ENCODE measurements around the gene OR52K1.
"Not testable (repeated sequence)": the region's sequence is repeated elsewhere in the genome, so short reads cannot be mapped to it uniquely, and the experiment has no call there.

Gene OR52K1

GRCh38 chr11:4482445-4482844, at the start of gene OR52K1:
TSS of gene OR52K1 (plus strand) at chr11:4482646. CDS start at chr11:4488901, 6,255 bp downstream.
- DNase-seq (ENCODE audit: low spot score): no peak

DNA sequence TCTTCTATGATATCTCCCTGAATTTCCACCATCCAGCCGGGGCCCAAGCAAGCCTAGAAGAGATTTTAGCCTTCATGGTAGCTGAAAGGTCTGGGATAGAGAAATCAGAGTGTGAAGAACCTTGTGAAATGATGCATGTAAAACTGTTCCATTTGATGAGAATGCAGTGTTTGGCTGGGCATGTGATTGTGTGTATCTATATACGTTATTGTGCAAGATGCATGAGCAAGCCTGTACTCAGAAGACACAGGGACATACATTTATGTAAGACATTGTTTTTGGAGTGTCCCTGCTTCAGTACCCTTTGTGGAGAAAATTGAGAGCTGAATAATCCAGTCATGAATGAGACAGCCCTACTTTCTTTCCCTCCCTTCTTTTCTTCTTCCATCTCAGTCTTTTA, 48.6 kb upstream of the OR52K1 start:
- DNase-seq (ENCODE audit: low spot score): no peak

- DNase-seq (ENCODE audit: low spot score): no peak
Measured at GRCh38 chr11:4436411-4436810, 46.0 kb upstream of the OR52K1 start.

DNA sequence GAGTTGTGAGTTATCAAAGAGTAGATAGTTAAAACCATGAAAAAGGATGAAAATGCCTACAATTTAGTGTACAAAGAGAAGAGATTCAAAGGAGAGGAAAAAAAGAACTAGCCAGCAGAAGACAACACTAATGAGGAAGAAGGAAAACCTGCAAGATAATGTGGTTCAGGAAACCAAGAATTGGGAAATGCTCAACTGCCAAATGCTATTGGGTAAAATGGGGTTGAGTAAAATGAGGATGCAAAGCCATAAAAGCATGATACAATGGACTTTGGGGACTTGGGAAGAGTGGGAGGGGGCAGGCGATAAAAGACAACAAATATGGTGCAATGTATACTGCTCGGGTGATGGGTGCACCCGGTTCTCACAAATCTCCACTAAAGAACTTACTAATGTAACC, 40.9 kb upstream of the OR52K1 start:
- no peak for DNase-seq (ENCODE audit: low spot score)

- no peak for DNase-seq (ENCODE audit: low spot score)
Measured at GRCh38 chr11:4443232-4443891, 39.1 kb upstream of the OR52K1 start.

DNA sequence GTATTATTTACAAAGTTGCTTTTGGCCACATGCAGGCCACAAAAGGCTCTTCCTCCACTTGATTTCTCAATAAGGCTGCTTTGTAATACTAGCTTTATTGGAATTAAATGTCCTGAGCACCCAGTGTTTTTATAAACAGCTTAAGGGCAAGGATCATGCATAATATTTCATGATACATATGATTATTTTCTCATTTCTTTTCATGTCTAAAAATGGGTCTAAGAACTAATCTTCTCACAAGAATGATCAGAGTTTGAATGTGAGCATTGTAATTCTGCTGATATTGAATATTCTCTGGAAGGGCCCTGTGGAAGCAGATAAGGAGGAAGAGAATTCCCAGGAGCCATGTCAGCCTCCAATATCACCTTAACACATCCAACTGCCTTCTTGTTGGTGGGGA, 33.5 kb upstream of the OR52K1 start, which contains the start of gene OR52K2:
OR52K2 (plus strand) TSS at position 301 of the 400 bp plus-strand sequence; CDS start at position 346, 45 bp downstream.
- no peak for DNase-seq (ENCODE audit: low spot score)

DNA sequence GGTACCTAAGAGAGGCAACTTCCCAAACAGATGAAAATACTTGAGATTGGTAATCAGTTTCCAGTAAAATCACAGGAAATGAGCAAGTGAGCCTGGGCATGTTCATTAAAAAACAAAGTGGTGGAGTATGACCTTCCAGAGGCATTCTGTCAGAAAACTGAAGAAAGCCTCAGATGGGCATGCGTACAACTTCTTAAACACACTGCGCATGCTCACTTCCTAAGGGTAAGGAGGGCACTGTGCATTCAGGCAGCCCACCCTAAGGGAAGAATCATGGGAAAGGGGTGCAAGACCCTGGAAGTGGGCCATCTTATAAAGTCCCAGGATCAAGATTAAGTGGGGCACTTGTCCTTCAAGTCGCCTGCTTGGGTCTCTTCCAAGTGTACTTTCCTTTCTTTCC, 29.3 kb upstream of the OR52K1 start:
- no peak for DNase-seq (ENCODE audit: low spot score)

DNA sequence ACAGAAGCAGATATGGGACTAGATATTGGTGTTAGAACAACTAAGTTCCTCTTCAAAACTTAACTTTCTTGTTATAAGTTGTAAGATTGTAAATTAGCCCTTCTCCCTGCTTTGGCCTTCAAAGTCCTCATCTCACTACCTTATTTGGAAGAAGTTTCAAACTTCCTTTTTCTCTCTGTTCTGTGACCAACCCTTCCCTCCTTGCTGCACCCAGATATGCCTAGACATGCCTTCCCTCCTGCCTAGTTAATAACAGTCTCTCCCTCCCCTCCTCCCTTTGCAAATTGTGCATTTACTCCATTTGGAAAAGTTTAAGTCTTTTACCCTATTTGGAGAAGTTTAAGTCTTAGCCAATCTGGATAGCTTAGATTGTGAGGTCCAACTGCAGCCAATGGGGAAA, 28.4 kb upstream of the OR52K1 start:
- no peak for DNase-seq (ENCODE audit: low spot score)

DNA sequence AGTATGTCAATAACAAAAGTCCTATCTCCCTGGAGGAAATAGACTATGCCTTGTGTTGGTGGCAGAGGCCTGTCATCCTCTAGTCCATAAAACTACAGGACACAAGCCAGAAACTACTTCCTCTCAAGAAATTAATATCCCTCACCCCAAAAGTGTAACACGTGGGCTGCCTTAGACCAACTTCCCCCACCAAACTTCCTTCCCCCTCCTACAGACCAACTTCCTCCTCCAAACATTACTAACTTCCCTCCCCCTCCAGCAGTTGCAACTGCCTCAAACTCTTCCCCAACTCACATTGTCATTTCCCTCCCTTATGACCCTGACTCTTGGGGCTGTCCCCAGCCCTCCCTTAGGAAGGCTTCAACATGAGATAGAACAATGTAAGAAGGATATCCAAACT, 27.0 kb upstream of the OR52K1 start:
- no peak for DNase-seq (ENCODE audit: low spot score)

- DNase-seq (ENCODE audit: low spot score): no peak
Measured at GRCh38 chr11:4459500-4459899, 22.9 kb upstream of the OR52K1 start.

GRCh38 chr11:4460151-4460550, 22.3 kb upstream of the OR52K1 start:
- no peak for DNase-seq (ENCODE audit: low spot score)

DNA sequence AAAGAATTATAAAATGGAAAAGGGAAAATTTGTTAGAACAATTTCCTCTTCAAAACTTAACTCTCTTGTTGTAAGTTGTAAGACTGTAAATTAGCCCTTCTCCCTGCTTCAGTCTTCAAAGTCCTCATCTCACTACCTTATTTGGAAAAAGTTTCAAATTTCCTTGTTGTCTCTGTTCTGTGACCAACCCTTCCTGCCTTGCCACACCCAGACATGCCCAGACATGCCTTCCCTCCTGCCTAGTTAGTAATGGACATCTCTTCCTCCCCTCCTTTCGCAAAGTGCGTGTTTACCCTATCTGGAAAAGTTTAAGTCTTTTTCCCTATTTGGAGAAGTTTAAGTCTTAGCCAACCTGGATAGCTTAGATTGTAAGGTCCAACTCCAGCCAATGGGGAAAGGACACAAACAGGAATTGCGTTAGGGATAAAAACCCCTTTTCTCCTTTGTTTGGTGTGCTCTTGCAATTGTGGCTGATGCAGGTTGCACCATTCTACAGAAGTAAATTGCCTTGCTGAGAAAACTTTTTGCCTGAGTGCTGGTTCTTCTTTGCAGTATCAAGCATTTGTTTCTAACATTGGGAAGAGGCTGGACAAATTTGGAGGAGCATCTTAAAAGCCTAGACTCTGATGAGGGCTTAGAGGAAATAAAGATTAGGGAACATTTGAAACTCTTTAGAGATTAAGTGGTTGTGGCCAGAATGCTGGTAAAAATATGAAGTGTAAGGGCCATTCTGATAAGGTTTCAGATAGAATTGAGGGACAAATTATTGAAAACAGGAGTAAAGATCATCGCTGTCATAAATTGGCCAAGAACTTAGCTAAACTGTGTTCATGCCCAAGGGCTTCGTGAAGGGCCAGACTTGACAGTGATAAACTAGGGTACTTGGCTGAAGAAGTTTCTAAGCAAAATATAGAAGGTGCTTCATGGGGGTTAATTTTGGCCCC, 18.0 kb upstream of the OR52K1 start:
- DNase-seq (ENCODE audit: low spot score): peak; percentile 14

DNA sequence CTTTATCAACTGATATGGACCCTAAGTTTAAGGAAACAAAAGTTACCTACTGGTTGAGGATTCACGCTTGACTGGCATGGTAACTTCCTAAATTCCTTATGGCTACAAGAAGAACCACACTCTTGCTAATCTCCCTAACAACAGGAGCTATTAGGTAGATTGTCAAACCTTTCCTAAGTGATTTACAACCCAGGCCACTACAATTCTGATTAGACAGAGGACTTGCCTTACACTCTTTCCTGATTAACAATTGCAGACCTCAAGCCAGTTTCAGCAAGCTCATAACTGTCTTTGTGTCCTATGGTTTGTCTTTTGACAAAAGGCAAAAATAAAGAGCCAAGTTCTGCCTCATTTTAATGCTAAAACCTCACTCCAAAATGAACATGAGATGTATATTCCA, 17.0 kb upstream of the OR52K1 start:
- no peak for DNase-seq (ENCODE audit: low spot score)

DNA sequence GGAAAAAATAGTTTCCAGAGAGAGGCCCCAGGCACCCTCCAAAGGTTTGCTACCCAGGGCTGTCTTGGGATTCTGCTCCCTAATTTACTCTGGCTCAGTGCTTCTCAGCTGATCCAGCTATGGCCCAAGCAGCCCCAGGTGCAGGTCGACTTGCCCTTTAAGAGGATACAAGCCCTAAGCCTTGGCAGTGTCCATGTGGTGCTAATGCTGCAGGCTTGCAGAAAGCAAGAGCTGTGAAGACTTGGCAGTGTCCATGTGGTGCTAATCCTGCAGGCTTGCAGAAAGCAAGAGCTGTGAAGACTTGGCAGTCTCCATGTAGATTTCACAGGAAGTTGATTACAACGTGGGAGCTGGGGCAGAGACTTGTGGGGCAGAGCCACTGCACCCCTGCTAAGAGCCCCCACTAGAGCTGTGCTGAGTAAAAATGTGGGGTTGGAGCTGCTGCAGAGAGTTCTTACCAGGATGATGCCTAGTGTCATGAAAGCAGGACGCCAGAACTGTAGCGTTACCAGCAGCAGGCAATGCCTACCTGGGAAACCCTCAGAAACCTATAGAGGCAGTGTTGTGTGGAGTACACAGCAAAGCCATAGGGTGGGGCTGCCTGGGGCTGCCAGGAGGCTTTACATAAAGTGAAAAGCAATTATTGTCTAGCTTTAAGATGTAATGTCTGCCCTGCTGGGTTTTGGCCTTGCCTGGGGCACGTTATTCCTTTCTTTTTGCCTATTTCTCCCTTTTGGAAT, 16.1 kb upstream of the OR52K1 start:
- DNase-seq (ENCODE audit: low spot score): no peak

GRCh38 chr11:4466871-4467442, 15.5 kb upstream of the OR52K1 start:
- no peak for DNase-seq (ENCODE audit: low spot score)

DNA sequence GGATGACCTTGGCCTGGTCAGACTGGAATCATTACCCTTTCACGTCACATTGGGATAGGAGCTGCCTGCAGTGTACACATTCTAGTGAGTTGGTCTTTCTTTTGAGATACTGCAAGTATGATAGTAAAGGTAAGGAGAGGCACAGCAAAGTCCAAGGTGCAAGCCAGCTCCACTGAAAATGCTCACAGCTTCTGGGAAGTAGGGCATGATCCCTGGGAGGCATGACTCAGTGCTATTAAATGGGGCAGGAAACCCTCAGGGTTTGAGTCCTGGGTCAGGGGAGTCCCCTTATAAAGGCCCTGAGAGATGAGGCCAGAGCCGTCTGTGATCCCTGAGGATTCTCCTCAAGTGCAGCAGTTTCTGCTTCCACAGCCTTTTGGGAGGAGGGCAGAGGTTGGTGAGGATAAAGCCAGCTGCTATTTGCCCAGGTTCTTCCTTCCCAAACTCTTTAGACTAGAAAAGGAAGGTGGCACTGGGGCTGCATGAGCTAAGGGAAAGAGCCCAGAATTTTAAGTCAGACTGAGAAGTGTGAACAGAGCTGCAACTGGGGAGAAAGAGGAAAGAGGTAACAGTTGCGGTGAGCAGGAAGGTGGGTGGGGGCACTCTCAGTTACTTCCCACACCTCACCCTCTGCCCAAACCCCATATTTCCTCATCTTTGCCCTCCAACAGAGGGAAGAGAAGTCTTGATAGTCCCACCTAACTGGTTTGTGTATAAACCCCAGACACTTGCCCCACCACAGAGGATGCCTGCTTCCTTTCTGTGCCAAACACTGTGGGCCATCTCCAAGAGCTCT, 14.4 kb upstream of the OR52K1 start:
- no peak for DNase-seq (ENCODE audit: low spot score)

GRCh38 chr11:4479644-4480043, 2.8 kb upstream of the OR52K1 start:
- DNase-seq (ENCODE audit: low spot score): no peak

GRCh38 chr11:4480577-4481239, 1.7 kb upstream of the OR52K1 start:
- DNase-seq (ENCODE audit: low spot score): peak; percentile 14

DNA sequence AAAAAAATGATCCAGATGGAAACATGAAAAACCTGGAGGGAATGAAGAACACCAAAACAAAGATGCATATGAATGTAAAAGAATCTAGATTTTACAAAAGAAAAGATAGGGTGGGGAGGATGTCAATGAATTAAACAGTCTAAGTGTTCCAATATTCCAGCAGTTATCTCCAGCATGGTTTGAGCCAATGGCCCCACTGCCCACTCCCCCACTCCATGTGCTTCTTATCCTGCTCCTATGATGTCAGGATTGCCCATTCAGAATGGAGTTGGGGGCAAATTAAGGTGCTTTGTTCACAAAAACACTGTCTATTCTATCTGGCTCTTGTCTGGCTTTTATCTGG, 1.2 kb upstream of the OR52K1 start:
- no peak for DNase-seq (ENCODE audit: low spot score)

DNA sequence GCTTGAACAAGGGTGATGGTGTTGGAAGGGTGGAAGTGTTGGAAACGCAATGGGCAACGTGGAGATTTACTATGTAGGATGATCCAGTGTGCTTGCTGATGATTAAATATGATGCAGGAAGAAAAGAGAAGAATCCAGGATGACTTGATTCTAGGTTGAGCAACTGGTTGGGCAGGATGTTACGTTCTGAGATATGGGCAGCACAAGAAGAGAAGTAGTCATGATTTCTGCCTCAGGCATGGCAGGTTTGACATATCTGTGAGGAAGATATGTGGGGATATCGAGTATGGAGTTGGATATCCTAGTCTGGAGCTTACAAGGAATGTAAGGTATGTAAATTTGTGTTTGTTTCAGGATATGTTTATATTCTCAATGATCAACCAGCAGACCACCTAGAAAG, 1.9 kb downstream of the OR52K1 start:
- DNase-seq (ENCODE audit: low spot score): no peak

GRCh38 chr11:4491405-4491804, 9.0 kb downstream of the OR52K1 start:
- DNase-seq (ENCODE audit: low spot score): not testable (repeated sequence)
